Measurements from ENCODE around the gene KRT25. TPM values are rescaled to one million over a fixed set of nuclear protein-coding genes. Genes with fewer than 3 reads are reported as not detected.
A peak's percentile ranks its signal among the peaks of the same experiment; 100 is the strongest.

Gene KRT25
- total RNA-seq, 3 donors from 2014 or later (not counting 1 experiment from before 2014, with no cell fraction given), result not detected

GRCh38 chr17:40734018-40734417 lies 21.1 kb downstream of the KRT25 start:
- no peak overlapping the region for H3K27ac ChIP-seq (ENCODE audit: low read length)
- H3K4me1 ChIP-seq (ENCODE audit: control insufficient read depth, insufficient read depth, low read length), result no peaks in the 10 kb centered on the region
- no peak overlapping the region for H3K4me3 Mint-ChIP-seq
- 89% methylated on average over 6 of the region's 6 CpGs for WGBS (ENCODE audit: insufficient coverage)
- H3K27ac Mint-ChIP-seq, result no peak overlapping the region
- no peaks in the 10 kb centered on the region for H3K9me3 ChIP-seq (ENCODE audit: control insufficient read depth, insufficient read depth, low read length)
- H3K4me3 ChIP-seq (ENCODE audit: low read length), result no peak overlapping the region
- H3K36me3 ChIP-seq (ENCODE audit: control insufficient read depth, insufficient read depth, low read length), result no peaks in the 10 kb centered on the region
- no peak for TF ChIP-seq CTCF (IDR thresholded peaks at IDR 0.05)
- ATAC-seq (no peak), DNase-seq (no peak)
- H3K27me3 ChIP-seq (ENCODE audit: control insufficient read depth, insufficient read depth, low read length), result no peaks in the 10 kb centered on the region
- H3K27me3 Mint-ChIP-seq (ENCODE audit: low read depth in 2 of 2), result peaks cover 27 to 66% of the 10 kb centered on the region in 2 donors
- no peaks in the 10 kb centered on the region for H3K4me1 Mint-ChIP-seq
- H3K9me3 Mint-ChIP-seq, result no peaks in the 10 kb centered on the region
- H3K36me3 Mint-ChIP-seq, result no peaks in the 10 kb centered on the region
- intact Hi-C loops (cut with micrococcal nuclease), result no loop called here

- H3K4me3 ChIP-seq (ENCODE audit: low read length), result no peak overlapping the region
- no peaks in the 10 kb centered on the region for H3K27me3 ChIP-seq (ENCODE audit: control insufficient read depth, insufficient read depth, low read length)
- Mint-ChIP-seq H3K27me3 (ENCODE audit: low read depth in 2 of 2) (peaks cover 16 to 48% of the 10 kb centered on the region in 2 donors), H3K4me1 (no peaks in the 10 kb centered on the region), H3K4me3 (no peak overlapping the region), H3K27ac (no peak overlapping the region), H3K9me3 (no peaks in the 10 kb centered on the region), H3K36me3 (no peaks in the 10 kb centered on the region)
- H3K27ac ChIP-seq (ENCODE audit: low read length), result no peak overlapping the region
- no peak for TF ChIP-seq CTCF (IDR thresholded peaks at IDR 0.05)
- no peaks in the 10 kb centered on the region for H3K4me1 ChIP-seq (ENCODE audit: control insufficient read depth, insufficient read depth, low read length)
- H3K9me3 ChIP-seq (ENCODE audit: control insufficient read depth, insufficient read depth, low read length), result no peaks in the 10 kb centered on the region
- intact Hi-C loops (cut with micrococcal nuclease), result no loop called here
- no peaks in the 10 kb centered on the region for H3K36me3 ChIP-seq (ENCODE audit: control insufficient read depth, insufficient read depth, low read length)
- DNase-seq, result no peak
- 72% methylated on average over 1 of the region's 1 CpG for WGBS (ENCODE audit: insufficient coverage)
- no peak for ATAC-seq
These were observed 24.2 kb downstream of the KRT25 start for GRCh38 chr17:40730970-40731369.

GRCh38 chr17:40727447-40728231 lies 27.5 kb downstream of the KRT25 start:
- Histone ChIP-seq H3K27ac (ENCODE audit: low read length) (peak overlapping the region; percentile 49), H3K27me3 (ENCODE audit: control insufficient read depth, insufficient read depth, low read length) (no peaks in the 10 kb centered on the region), H3K4me1 (ENCODE audit: control insufficient read depth, insufficient read depth, low read length) (no peaks in the 10 kb centered on the region), H3K9me3 (ENCODE audit: control insufficient read depth, insufficient read depth, low read length) (no peaks in the 10 kb centered on the region), H3K4me3 (ENCODE audit: low read length) (no peak overlapping the region), H3K36me3 (ENCODE audit: control insufficient read depth, insufficient read depth, low read length) (no peaks in the 10 kb centered on the region)
- no peak for ATAC-seq
- H3K27me3 Mint-ChIP-seq (ENCODE audit: low read depth in 2 of 2), result peaks cover 24 to 47% of the 10 kb centered on the region in 2 donors
- intact Hi-C loops (cut with micrococcal nuclease), result no loop called here
- 85% methylated on average over 6 of the region's 8 CpGs for WGBS (ENCODE audit: insufficient coverage)
- no peak overlapping the region for H3K27ac Mint-ChIP-seq
- H3K4me3 Mint-ChIP-seq, result no peak overlapping the region
- H3K9me3 Mint-ChIP-seq, result no peaks in the 10 kb centered on the region
- no peak for DNase-seq
- no peaks in the 10 kb centered on the region for H3K36me3 Mint-ChIP-seq
- H3K4me1 Mint-ChIP-seq, result no peaks in the 10 kb centered on the region
- no peak for TF ChIP-seq CTCF (IDR thresholded peaks at IDR 0.05)

- Mint-ChIP-seq H3K27me3 (ENCODE audit: low read depth in 2 of 2) (peaks cover 27 to 47% of the 10 kb centered on the region in 2 donors), H3K4me3 (no peak overlapping the region), H3K36me3 (no peaks in the 10 kb centered on the region), H3K4me1 (no peaks in the 10 kb centered on the region), H3K27ac (no peak overlapping the region), H3K9me3 (no peaks in the 10 kb centered on the region)
- TF ChIP-seq CTCF (IDR thresholded peaks at IDR 0.05), result no peak
- 78% methylated on average over 1 of the region's 2 CpGs for WGBS (ENCODE audit: insufficient coverage)
- H3K4me1 ChIP-seq (ENCODE audit: control insufficient read depth, insufficient read depth, low read length), result no peaks in the 10 kb centered on the region
- no peaks in the 10 kb centered on the region for H3K27me3 ChIP-seq (ENCODE audit: control insufficient read depth, insufficient read depth, low read length)
- DNase-seq (peak in 1 of 2 donors; percentile 40), ATAC-seq (no peak)
- H3K27ac ChIP-seq (ENCODE audit: low read length), result no peak overlapping the region
- H3K9me3 ChIP-seq (ENCODE audit: control insufficient read depth, insufficient read depth, low read length), result no peaks in the 10 kb centered on the region
- no peak overlapping the region for H3K4me3 ChIP-seq (ENCODE audit: low read length)
- intact Hi-C loops (cut with micrococcal nuclease), result no loop called here
- H3K36me3 ChIP-seq (ENCODE audit: control insufficient read depth, insufficient read depth, low read length), result no peaks in the 10 kb centered on the region
These were observed 28.2 kb downstream of the KRT25 start for GRCh38 chr17:40726919-40727318.

All from natural killer cell (primary cell).